ENCODE results near the gene LGALS7.

Gene LGALS7

GRCh38 chr19:38722947-38723605, 50.2 kb downstream of the LGALS7 start:
- no peak for DNase-seq (ENCODE audit: extremely low read depth, low read depth)
- TF ChIP-seq, protein P1, sequence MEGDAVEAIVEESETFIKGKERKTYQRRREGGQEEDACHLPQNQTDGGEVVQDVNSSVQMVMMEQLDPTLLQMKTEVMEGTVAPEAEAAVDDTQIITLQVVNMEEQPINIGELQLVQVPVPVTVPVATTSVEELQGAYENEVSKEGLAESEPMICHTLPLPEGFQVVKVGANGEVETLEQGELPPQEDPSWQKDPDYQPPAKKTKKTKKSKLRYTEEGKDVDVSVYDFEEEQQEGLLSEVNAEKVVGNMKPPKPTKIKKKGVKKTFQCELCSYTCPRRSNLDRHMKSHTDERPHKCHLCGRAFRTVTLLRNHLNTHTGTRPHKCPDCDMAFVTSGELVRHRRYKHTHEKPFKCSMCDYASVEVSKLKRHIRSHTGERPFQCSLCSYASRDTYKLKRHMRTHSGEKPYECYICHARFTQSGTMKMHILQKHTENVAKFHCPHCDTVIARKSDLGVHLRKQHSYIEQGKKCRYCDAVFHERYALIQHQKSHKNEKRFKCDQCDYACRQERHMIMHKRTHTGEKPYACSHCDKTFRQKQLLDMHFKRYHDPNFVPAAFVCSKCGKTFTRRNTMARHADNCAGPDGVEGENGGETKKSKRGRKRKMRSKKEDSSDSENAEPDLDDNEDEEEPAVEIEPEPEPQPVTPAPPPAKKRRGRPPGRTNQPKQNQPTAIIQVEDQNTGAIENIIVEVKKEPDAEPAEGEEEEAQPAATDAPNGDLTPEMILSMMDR (IDR thresholded peaks at IDR 0.05; ENCODE audit: low read depth, low read length) = no peak

DNA sequence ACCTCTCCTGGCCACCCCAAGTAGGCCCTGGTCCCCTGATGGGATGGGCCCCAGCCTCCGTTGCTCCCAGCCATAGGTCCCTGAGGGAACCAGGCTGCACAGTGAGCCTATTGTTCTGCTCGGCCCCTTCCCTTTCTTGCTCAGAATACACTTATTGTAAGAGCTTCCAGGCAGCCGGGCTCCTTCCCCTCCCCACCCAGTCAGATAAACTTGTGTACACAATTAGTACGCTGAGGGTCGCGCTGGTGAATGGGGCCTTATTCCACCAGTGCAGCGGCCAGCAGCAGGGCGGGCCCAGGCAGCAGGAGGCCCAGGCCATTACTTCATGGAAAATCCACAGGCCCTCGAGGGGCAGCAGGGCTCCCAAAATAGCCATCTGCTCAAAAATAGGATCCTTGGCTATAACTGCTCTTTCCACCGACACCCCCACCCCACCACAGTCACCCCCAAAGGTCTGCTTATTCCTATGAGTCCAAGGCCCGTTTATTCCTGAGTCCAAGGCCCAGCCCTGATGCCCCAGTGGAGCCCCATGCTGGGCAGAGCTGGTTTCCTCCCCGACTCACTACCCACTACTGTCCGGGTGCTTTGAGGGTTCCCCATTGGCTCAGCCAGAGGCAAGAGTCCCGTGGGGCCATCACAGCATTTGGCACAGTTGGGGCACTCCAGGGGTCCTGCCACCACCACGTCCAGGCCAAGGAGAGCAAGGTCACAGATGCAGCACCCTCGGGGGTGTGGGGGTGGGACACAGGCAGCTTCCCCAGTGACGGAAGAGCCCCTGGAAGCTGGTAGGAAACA, 51.1 kb downstream of the LGALS7 start:
- DNase-seq (ENCODE audit: extremely low read depth, low read depth) = no peak
- TF ChIP-seq, protein P1 (IDR thresholded peaks at IDR 0.05; ENCODE audit: low read depth, low read length) = no peak

DNA sequence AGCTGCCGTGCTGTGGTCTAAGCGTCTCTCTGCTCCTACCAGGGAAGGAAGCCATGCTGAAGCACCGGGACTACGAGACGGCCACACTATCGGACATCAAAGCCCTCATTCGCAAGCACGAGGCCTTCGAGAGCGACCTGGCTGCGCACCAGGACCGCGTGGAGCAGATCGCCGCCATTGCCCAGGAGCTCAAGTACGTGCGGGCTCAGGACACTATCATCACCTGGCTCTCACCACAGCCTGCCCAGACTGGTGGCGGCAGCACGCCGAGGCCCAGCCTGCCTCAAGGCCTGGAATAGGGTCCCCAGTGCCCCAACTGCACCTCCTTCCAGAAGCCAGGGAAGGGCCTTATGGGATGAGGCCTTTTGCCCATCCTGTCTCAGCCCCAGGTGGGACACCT, 51.8 kb downstream of the LGALS7 start:
- no peak for DNase-seq (ENCODE audit: extremely low read depth, low read depth)
- TF ChIP-seq, protein P1 (IDR thresholded peaks at IDR 0.05; ENCODE audit: low read depth, low read length) = no peak
